K562 treated with DMSO at 1 percent for 48 hours (cell line): Measurements from ENCODE around the gene CD3G. TPM values are rescaled to one million over a fixed set of nuclear protein-coding genes. Genes with fewer than 3 reads are reported as not detected.

ENCODE experiments used
- total RNA-seq: library from RNA; unstranded; fragments of 300-600 nt; gene quantifications from 2 replicates; pipeline ENCODE4 v1.2.3, GENCODE V29; 2022; ENCODE audit warnings: low replicate concordance; ENCODE audit errors: extremely low read depth

CD3G gene
- not detected in 2 replicates for total RNA-seq

DNA sequence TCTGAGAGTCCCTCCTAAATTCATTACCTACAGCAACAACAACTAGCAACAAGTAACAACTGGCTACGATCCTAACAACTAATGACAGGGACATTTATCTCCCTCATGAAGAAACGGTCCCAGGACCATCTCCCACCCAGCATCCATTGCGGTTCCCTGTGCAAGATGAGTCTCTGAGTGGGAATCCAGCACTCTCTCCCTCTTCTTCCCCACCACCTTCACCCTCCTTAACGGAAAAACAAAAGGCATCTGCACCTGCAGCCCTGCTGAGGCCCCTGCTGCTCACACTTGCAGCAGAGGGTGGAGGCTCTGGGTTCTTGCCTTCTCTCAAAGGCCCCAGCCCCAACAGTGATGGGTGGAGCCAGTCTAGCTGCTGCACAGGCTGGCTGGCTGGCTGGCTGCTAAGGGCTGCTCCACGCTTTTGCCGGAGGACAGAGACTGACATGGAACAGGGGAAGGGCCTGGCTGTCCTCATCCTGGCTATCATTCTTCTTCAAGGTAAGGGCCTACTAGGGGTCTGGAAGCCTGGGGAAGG, at the start of gene CD3G:
CD3G (plus strand) TSS at position 364 of the 535 bp plus-strand sequence; CDS start at position 444, 80 bp downstream.

GRCh38 chr11:118304568-118305248, 39.4 kb upstream of the CD3G start, which contains the start of gene CD3E:
CD3E (plus strand) TSS chr11:118304730; CDS start chr11:118304953, 223 bp downstream.

DNA sequence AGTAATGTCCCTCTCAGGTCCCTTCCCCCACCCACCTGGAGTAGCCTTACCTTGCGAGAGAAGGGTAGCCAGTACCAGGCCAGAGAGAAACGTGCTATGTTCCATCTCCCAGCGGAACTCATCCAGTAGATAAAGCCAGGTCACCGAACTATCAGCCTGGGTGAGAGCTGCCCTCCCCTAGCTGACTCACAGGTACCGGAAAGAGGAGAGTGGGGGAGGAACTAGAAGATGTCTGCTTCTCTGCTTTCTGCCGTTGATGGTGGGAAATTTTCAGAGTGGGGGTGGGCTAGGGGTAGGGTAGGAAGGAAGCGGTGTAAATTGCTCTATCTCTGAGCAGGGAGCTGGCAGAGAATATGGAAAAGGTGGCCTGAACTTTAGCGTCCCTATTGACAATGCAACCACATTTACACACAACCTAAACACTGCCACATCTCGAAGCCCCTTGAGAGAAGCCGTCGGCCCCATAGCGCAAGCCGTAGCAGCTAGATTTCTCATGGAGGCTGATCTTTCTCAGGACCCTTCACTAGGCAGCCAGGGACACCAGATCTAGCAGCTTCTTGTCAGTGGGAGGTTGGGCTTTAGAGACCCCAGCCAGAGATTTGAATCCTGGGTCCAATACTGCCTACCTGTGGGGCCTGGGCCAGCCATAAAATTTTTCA, 1.5 kb upstream of the CD3G start, which contains the start of gene CD3D:
CD3D (minus strand) TSS at position 203 of the 659 bp plus-strand sequence; CDS start at position 105, 98 bp downstream.

GRCh38 chr11:118359295-118359958, 15.3 kb downstream of the CD3G start, which contains the start of gene UBE4A:
UBE4A (plus strand) TSS chr11:118359600; CDS start chr11:118365081, 5,481 bp downstream.

DNA sequence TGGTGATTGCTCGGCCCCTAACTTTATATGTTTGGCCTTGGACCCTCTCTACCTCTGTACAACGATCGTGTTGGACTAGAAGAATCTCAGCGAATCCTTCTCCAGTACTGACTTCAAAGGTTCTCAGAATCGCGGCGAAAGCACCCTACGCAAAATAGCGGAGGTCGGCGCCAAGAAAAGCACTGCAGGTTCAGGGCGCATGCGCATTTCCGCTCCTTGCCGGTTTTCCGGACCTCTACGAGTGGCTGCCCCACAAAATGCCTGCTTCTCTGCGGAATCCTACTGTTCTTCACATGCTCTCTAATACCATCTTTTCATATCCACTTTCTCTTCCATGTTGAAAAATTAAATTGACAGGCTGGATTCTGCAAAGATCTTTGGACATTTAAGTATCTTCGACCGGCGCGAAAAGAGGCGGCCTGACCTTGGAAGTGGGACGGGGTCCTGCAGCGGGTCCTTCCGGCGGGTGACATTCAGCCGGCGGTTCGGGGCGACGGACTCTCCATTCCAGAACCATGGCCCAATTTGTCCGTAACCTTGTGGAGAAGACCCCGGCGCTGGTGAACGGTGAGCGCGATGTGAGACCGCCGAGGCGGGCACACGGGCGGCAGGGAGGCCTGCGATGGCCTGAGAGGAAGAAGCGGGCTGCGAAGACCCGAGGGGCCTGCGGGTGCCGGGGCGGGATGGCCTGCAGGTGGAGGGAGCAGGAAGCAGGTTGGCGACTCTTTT, 57.2 kb downstream of the CD3G start, which contains the start of gene ATP5MG:
ATP5MG (plus strand) TSS at position 456 of the 729 bp plus-strand sequence; CDS start at position 516, 60 bp downstream.

Other genes starting within 250 kb of the CD3G start
- not detected in 2 replicates for gene SCN4B, start 191.5 kb upstream of the CD3G start, total RNA-seq
- gene SCN2B, start 167.7 kb upstream of the CD3G start, total RNA-seq = not detected in 2 replicates
- not detected in 2 replicates for gene JAML, start 119.3 kb upstream of the CD3G start, total RNA-seq
- gene MPZL3, start 92.0 kb upstream of the CD3G start, total RNA-seq = not detected in 2 replicates
- gene MPZL2, start 80.0 kb upstream of the CD3G start, total RNA-seq = not detected in 2 replicates
- not detected in 2 replicates for gene CD3E, start 39.6 kb upstream of the CD3G start, total RNA-seq
- not detected in 2 replicates for gene CD3D, start 1.6 kb upstream of the CD3G start, total RNA-seq
- gene UBE4A, start 15.3 kb downstream of the CD3G start, total RNA-seq = not detected in 2 replicates
- not detected in 2 replicates for gene ATP5MG, start 57.3 kb downstream of the CD3G start, total RNA-seq
- gene KMT2A, start 92.1 kb downstream of the CD3G start, total RNA-seq = not detected in 2 replicates
- gene TTC36, start 183.1 kb downstream of the CD3G start, total RNA-seq = not detected in 2 replicates
- gene TMEM25, start 186.8 kb downstream of the CD3G start, total RNA-seq = not detected in 2 replicates
- gene IFT46, start 221.6 kb downstream of the CD3G start, total RNA-seq = not detected in 2 replicates
- gene ARCN1, start 228.1 kb downstream of the CD3G start, total RNA-seq = 94.5 TPM in 1 of 2 replicates, not detected in the other